ENCODE data around the gene PNKD.

The PNKD gene, protein sequence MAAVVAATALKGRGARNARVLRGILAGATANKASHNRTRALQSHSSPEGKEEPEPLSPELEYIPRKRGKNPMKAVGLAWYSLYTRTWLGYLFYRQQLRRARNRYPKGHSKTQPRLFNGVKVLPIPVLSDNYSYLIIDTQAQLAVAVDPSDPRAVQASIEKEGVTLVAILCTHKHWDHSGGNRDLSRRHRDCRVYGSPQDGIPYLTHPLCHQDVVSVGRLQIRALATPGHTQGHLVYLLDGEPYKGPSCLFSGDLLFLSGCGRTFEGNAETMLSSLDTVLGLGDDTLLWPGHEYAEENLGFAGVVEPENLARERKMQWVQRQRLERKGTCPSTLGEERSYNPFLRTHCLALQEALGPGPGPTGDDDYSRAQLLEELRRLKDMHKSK

DNA sequence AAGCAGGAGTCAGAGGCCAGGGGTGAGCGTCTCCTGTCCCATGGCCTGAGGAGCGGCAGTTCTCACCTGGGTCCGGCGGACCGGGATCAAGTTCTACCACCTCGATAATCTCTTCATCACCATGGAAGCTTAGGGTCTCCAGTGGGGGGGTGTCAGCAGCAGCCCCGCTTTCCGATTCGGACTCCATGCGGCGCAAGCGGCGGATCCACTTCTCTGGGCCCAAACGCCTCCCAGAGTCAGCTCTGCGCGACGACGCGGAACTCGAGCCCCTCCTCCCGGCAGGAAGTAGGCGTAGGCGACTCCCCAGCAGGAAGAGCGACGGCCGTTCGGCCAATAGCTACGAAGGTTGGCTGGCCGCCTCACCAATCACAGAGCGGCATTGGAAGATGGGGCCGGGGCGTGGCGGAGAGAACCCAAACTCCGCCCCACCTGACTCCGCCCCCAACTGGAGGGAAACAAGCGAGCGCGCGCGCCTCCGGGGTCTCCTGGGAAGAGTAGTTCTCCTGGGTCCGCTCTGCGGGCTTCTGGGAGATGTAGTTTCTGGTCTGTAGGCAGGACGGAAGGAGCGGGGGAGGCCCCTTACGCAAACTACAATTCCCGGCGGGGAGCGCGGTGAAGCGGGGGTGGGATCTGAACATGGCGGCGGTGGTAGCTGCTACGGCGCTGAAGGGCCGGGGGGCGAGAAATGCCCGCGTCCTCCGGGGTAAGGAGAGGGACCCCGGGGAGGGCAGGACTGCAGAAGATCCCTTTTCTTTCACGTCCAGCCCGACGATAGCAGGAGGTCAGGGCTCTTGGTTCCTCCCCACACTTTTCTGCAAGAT, at the start of gene PNKD, which contains the start of gene AAMP:
Gene PNKD (plus strand): TSS at position 620 of the 821 bp plus-strand sequence. CDS start 17 bp downstream, at position 637.
Gene AAMP (minus strand): TSS at position 238 of the 821 bp plus-strand sequence. CDS start 51 bp downstream, at position 187.
- no peaks in the 10 kb centered on the region for H3K27me3 ChIP-seq (replicated peaks; ENCODE audit: control insufficient read depth, insufficient read depth, low read length)
- peak within 1 kb of the TSS; percentile 94 for H3K4me3 ChIP-seq (replicated peaks; ENCODE audit: low read depth, low read length)
- peaks cover 15% of the 10 kb centered on the region for H3K36me3 ChIP-seq (ENCODE audit: control insufficient read depth, insufficient read depth, low read length)
- DNase-seq (ENCODE audit: extremely low read depth, insufficient read length) = peak; percentile 100
- TF ChIP-seq, protein P1, sequence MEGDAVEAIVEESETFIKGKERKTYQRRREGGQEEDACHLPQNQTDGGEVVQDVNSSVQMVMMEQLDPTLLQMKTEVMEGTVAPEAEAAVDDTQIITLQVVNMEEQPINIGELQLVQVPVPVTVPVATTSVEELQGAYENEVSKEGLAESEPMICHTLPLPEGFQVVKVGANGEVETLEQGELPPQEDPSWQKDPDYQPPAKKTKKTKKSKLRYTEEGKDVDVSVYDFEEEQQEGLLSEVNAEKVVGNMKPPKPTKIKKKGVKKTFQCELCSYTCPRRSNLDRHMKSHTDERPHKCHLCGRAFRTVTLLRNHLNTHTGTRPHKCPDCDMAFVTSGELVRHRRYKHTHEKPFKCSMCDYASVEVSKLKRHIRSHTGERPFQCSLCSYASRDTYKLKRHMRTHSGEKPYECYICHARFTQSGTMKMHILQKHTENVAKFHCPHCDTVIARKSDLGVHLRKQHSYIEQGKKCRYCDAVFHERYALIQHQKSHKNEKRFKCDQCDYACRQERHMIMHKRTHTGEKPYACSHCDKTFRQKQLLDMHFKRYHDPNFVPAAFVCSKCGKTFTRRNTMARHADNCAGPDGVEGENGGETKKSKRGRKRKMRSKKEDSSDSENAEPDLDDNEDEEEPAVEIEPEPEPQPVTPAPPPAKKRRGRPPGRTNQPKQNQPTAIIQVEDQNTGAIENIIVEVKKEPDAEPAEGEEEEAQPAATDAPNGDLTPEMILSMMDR (IDR thresholded peaks at IDR 0.05; ENCODE audit: insufficient read depth, low read length, poor library complexity, severe bottlenecking) = peak; percentile 15

DNA sequence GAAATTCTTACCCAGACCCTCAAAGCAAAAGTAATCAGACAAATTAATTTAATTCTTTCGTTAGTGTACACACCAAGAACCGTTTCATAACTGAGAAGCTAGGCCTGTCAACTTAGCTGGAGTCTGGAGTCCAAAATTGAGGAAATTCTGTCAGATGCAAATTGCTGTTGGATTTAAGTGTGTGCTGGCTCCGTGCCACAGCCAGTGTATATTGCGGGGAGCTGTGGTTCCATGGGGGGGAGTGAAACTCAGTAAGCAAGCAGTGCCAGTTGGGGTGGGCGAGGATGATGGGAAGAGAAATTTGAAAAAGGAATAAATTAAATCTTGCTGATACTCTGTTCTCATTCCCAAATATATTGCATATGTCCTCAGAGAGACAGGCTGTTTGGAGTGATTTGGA, 49.3 kb upstream of the PNKD start:
- Histone ChIP-seq H3K36me3 (ENCODE audit: control insufficient read depth, insufficient read depth, low read length) (peaks cover 3% of the 10 kb centered on the region), H3K4me3 (replicated peaks; ENCODE audit: low read depth, low read length) (peak overlapping the region; percentile 84), H3K27me3 (replicated peaks; ENCODE audit: control insufficient read depth, insufficient read depth, low read length) (no peaks in the 10 kb centered on the region)
- TF ChIP-seq, protein P1 (IDR thresholded peaks at IDR 0.05; ENCODE audit: insufficient read depth, low read length, poor library complexity, severe bottlenecking) = no peak
- DNase-seq (ENCODE audit: extremely low read depth, insufficient read length) = no peak

DNA sequence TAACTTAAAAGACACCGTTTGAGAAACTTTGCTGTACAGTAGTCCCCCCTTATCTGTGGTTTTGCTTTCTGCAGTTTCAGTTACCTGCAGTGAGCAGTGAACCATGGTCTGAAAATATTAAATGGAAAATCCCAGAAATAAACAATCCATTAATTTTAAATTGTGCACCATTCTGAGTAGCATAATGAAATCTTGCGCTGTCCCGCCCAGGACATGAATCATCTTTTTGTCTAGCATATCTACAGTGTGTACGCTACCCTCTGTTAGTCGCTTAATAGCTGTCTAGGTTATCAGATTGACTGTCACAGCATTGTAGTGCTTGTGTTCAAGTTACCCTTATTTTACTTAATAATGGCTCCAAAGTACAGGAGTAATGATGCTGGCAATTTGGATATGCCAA, 47.3 kb upstream of the PNKD start:
- TF ChIP-seq, protein P1 (IDR thresholded peaks at IDR 0.05; ENCODE audit: insufficient read depth, low read length, poor library complexity, severe bottlenecking) = no peak
- H3K36me3 ChIP-seq (ENCODE audit: control insufficient read depth, insufficient read depth, low read length) = peaks cover 6% of the 10 kb centered on the region

DNA sequence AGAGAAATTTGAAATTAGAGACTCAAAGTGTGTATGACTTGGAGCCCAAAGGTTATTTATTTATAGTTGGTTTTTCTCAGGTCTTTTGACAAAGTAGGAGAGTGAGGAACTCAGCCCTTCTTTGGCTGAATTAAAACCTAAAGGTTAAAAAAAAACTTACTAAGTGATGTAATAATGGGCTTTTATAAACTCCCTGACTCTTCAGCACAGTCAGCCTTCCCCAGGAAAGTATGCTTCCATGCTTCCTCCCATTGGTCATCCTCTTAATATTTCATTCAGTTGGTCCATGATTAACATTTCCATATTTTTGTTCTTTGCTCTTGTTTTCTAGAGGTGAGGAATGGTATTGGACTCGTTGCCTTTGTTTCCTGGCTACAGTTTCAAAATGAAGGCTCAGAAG, 46.1 kb upstream of the PNKD start:
- Histone ChIP-seq H3K4me3 (replicated peaks; ENCODE audit: low read depth, low read length) (no peak overlapping the region), H3K27me3 (replicated peaks; ENCODE audit: control insufficient read depth, insufficient read depth, low read length) (no peaks in the 10 kb centered on the region), H3K36me3 (ENCODE audit: control insufficient read depth, insufficient read depth, low read length) (peaks cover 6% of the 10 kb centered on the region)
- no peak for DNase-seq (ENCODE audit: extremely low read depth, insufficient read length)
- TF ChIP-seq, protein P1 (IDR thresholded peaks at IDR 0.05; ENCODE audit: insufficient read depth, low read length, poor library complexity, severe bottlenecking) = no peak

More for the DNA sequence above, 47.3 kb upstream of the PNKD start:
- no peak for DNase-seq (ENCODE audit: extremely low read depth, insufficient read length)
- H3K4me3 ChIP-seq (replicated peaks; ENCODE audit: low read depth, low read length) = no peak overlapping the region
- no peaks in the 10 kb centered on the region for H3K27me3 ChIP-seq (replicated peaks; ENCODE audit: control insufficient read depth, insufficient read depth, low read length)

DNA sequence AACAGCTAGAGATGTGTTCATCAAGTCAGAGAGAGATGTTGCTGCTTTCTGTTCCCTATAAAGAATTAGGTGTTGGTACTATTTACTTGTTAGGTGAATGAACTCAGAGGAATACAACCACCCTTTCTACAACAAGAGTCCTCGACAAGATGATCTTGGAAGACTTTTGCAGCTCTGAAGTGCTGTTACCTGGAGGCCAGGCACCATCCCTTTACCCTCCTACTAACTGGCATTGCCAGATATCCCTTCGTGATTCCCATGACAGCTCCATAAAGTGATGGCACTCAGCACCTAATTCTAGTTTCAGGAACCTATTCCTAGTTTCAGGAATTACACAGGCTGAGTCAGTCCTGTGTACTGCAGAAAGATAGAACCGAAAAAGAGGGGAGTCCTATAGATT, 43.4 kb upstream of the PNKD start:
- H3K27me3 ChIP-seq (replicated peaks; ENCODE audit: control insufficient read depth, insufficient read depth, low read length) = no peaks in the 10 kb centered on the region
- no peak for DNase-seq (ENCODE audit: extremely low read depth, insufficient read length)
- TF ChIP-seq, protein P1 (IDR thresholded peaks at IDR 0.05; ENCODE audit: insufficient read depth, low read length, poor library complexity, severe bottlenecking) = no peak
- no peak overlapping the region for H3K4me3 ChIP-seq (replicated peaks; ENCODE audit: low read depth, low read length)
- H3K36me3 ChIP-seq (ENCODE audit: control insufficient read depth, insufficient read depth, low read length) = peaks cover 15% of the 10 kb centered on the region

Measured in GM06990 (cell line).